ENCODE results near the gene ZDHHC4. TPM values are rescaled to one million over a fixed set of nuclear protein-coding genes. Genes with fewer than 3 reads are reported as not detected.

Gene ZDHHC4
- total RNA-seq, 4 donors from 2014 or later, result 9.4 to 29.4 (median 23.0) TPM

- intact Hi-C loops (cut with DNase I), result no loop called here
- Histone ChIP-seq H3K9me3 (no peaks in the 10 kb centered on the region), H3K27ac (no peak overlapping the region), H3K4me1 (no peaks in the 10 kb centered on the region), H3K4me3 (no peak overlapping the region), H3K36me3 (no peaks in the 10 kb centered on the region), H3K27me3 (peaks cover 0 to 3% (median 0%) of the 10 kb centered on the region in 4 donors)
- DNase-seq, result no peak
- 69 to 75% methylated on average over 4 to 7 of the region's 7 CpGs for WGBS, 2 donors
- no peak for TF ChIP-seq CTCF (IDR thresholded peaks at IDR 0.05)
- no peak for TF ChIP-seq POLR2A (IDR thresholded peaks at IDR 0.05)
Observed at GRCh38 chr7:6554848-6555247, 22.4 kb upstream of the ZDHHC4 start.

- no peaks in the 10 kb centered on the region for H3K4me1 ChIP-seq
- no peak for TF ChIP-seq POLR2A (IDR thresholded peaks at IDR 0.05)
- no peak for TF ChIP-seq CTCF (IDR thresholded peaks at IDR 0.05)
- intact Hi-C loops (cut with DNase I), result no loop called here
- no peak for DNase-seq
- H3K27me3 ChIP-seq, result peaks cover 0 to 5% (median 0%) of the 10 kb centered on the region in 4 donors
- no peak overlapping the region for H3K4me3 ChIP-seq
- WGBS, 2 donors, result 100% methylated on average over 2 of the region's 6 CpGs; no CpG with 5 or more reads in 1 of the 2 donors
- no peak overlapping the region for H3K27ac ChIP-seq
- H3K36me3 ChIP-seq, result no peaks in the 10 kb centered on the region
- H3K9me3 ChIP-seq, result no peaks in the 10 kb centered on the region
Observed at GRCh38 chr7:6556196-6556595, 21.1 kb upstream of the ZDHHC4 start.

- peak in 2 of 6 experiments; percentile 3 to 22 for TF ChIP-seq CTCF (IDR thresholded peaks at IDR 0.05)
- no peak for TF ChIP-seq POLR2A (IDR thresholded peaks at IDR 0.05)
- intact Hi-C loops (cut with DNase I), result no loop called here
- no peak overlapping the region for H3K27ac ChIP-seq
- WGBS, 2 donors, result 43 to 52% methylated on average over 6 of the region's 6 CpGs
- no peak for DNase-seq
- H3K9me3 ChIP-seq, result no peaks in the 10 kb centered on the region
- H3K27me3 ChIP-seq, result peaks cover 0 to 5% (median 0%) of the 10 kb centered on the region in 4 donors
- H3K4me1 ChIP-seq, result no peaks in the 10 kb centered on the region
- no peak overlapping the region for H3K4me3 ChIP-seq
- H3K36me3 ChIP-seq, result no peaks in the 10 kb centered on the region
Observed at GRCh38 chr7:6558837-6559236, 18.4 kb upstream of the ZDHHC4 start.

- WGBS, 2 donors, result 25 to 42% methylated on average over 3 of the region's 3 CpGs
- Histone ChIP-seq H3K4me3 (no peak overlapping the region), H3K9me3 (no peaks in the 10 kb centered on the region), H3K27me3 (peaks cover 0 to 5% (median 0%) of the 10 kb centered on the region in 4 donors), H3K27ac (no peak overlapping the region), H3K36me3 (no peaks in the 10 kb centered on the region), H3K4me1 (no peaks in the 10 kb centered on the region)
- intact Hi-C loops (cut with DNase I), result no loop called here
- DNase-seq, result no peak
- TF ChIP-seq POLR2A (IDR thresholded peaks at IDR 0.05) (no peak), CTCF (IDR thresholded peaks at IDR 0.05) (no peak)
Observed at GRCh38 chr7:6559896-6560295, 17.4 kb upstream of the ZDHHC4 start.

- no peaks in the 10 kb centered on the region for H3K4me1 ChIP-seq
- WGBS, 2 donors, result 100% methylated on average over 1 of the region's 1 CpG
- H3K36me3 ChIP-seq, result no peaks in the 10 kb centered on the region
- TF ChIP-seq POLR2A (IDR thresholded peaks at IDR 0.05) (no peak), CTCF (IDR thresholded peaks at IDR 0.05) (no peak)
- DNase-seq, result no peak
- H3K27ac ChIP-seq, result no peak overlapping the region
- H3K4me3 ChIP-seq, result no peak overlapping the region
- no peaks in the 10 kb centered on the region for H3K9me3 ChIP-seq
- intact Hi-C loops (cut with DNase I), result no loop called here
- peaks cover 0 to 5% (median 0%) of the 10 kb centered on the region in 4 donors for H3K27me3 ChIP-seq
Observed at GRCh38 chr7:6562106-6562505, 15.1 kb upstream of the ZDHHC4 start.
